Measurements from ENCODE around the gene MAGEA2B. TPM values are rescaled to one million over a fixed set of nuclear protein-coding genes. Genes with fewer than 3 reads are reported as not detected.
"Not testable (repeated sequence)": the region's sequence is repeated elsewhere in the genome, so short reads cannot be mapped to it uniquely, and the experiment has no call there.

Gene MAGEA2B, protein sequence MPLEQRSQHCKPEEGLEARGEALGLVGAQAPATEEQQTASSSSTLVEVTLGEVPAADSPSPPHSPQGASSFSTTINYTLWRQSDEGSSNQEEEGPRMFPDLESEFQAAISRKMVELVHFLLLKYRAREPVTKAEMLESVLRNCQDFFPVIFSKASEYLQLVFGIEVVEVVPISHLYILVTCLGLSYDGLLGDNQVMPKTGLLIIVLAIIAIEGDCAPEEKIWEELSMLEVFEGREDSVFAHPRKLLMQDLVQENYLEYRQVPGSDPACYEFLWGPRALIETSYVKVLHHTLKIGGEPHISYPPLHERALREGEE
- polyA plus RNA-seq (2013, experiment 1 of 2), result not detected
- polyA plus RNA-seq (2013, experiment 2 of 2), result not detected

DNA sequence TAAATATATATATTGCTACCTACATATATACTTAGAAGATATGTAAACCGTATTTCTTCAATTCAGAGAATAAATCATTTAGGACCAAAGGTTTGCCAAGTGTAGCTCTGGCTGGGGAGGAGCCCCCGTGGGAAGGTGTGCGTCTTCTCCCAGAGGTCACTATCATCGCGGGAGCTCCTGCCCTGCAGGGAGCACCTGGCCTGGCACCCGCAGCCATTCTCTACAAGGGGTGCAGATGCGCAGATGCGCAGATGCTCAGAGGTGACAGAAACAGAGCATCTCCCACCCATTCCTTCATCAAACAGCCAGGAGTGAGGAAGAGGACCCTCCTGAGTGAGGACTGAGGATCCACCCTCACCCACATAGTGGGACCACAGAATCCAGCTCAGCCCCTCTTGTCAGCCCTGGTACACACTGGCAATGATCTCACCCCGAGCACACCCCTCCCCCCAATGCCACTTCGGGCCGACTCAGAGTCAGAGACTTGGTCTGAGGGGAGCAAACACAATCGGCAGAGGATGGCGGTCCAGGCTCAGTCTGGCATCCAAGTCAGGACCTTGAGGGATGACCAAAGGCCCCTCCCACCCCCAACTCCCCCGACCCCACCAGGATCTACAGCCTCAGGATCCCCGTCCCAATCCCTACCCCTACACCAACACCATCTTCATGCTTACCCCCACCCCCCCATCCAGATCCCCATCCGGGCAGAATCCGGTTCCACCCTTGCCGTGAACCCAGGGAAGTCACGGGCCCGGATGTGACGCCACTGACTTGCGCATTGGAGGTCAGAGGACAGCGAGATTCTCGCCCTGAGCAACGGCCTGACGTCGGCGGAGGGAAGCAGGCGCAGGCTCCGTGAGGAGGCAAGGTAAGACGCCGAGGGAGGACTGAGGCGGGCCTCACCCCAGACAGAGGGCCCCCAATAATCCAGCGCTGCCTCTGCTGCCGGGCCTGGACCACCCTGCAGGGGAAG is at the start of gene MAGEA2B:
Gene MAGEA2B (plus strand): TSS at position 814 of the 973 bp plus-strand sequence. CDS start 2,479 bp downstream, outside the sequence.
- not testable (repeated sequence) for H3K9me3 ChIP-seq (ENCODE audit: control insufficient read depth, low read length); H3K27ac ChIP-seq (ENCODE audit: low read depth, low read length, severe bottlenecking); H3K4me3 ChIP-seq (ENCODE audit: extremely low read depth, insufficient read depth, low read length, poor library complexity, severe bottlenecking); H3K4me1 ChIP-seq (ENCODE audit: control insufficient read depth, insufficient read depth, low read length, poor library complexity, severe bottlenecking); H3K36me3 ChIP-seq (ENCODE audit: control insufficient read depth, insufficient read depth, low read length)
- WGBS, 2 experiments (ENCODE audit: insufficient coverage in 2 of 2), result no CpG with 5 or more reads among the region's 35 CpGs

DNA sequence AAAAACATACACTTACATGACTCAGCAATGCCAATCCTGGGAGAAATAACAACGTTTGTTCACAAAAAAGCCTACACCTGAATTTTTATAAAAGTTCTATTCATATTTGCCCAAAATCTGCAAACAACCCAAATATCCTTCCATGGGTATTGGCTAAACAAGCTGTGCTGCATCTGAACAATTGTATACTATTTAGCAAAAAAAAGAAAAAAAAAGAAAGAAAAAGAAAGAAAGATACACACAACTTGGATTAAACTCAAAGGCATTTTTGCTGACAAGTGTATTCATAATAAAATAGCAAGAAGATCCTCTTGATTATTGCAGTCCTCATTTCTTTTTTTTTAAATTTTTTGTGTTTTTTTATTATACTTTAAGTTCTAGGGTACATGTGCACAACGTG is 40.3 kb upstream of the MAGEA2B start:
- Histone ChIP-seq H3K4me1 (ENCODE audit: control insufficient read depth, insufficient read depth, low read length, poor library complexity, severe bottlenecking) (no peaks in the 10 kb centered on the region), H3K4me3 (ENCODE audit: extremely low read depth, insufficient read depth, low read length, poor library complexity, severe bottlenecking) (no peak overlapping the region), H3K36me3 (ENCODE audit: control insufficient read depth, insufficient read depth, low read length) (no peaks in the 10 kb centered on the region), H3K27ac (ENCODE audit: low read depth, low read length, severe bottlenecking) (no peak overlapping the region), H3K9me3 (ENCODE audit: control insufficient read depth, low read length) (no peaks in the 10 kb centered on the region)
- WGBS, 2 experiments (ENCODE audit: insufficient coverage in 2 of 2), result no CpG with 5 or more reads among the region's 2 CpGs

GRCh38 chrX:152674652-152675051 is 39.8 kb upstream of the MAGEA2B start:
- not testable (repeated sequence) for H3K9me3 ChIP-seq (ENCODE audit: control insufficient read depth, low read length); H3K27ac ChIP-seq (ENCODE audit: low read depth, low read length, severe bottlenecking); H3K36me3 ChIP-seq (ENCODE audit: control insufficient read depth, insufficient read depth, low read length); H3K4me3 ChIP-seq (ENCODE audit: extremely low read depth, insufficient read depth, low read length, poor library complexity, severe bottlenecking); H3K4me1 ChIP-seq (ENCODE audit: control insufficient read depth, insufficient read depth, low read length, poor library complexity, severe bottlenecking)
- WGBS, 2 experiments (ENCODE audit: insufficient coverage in 2 of 2), result no CpG with 5 or more reads among the region's 3 CpGs

DNA sequence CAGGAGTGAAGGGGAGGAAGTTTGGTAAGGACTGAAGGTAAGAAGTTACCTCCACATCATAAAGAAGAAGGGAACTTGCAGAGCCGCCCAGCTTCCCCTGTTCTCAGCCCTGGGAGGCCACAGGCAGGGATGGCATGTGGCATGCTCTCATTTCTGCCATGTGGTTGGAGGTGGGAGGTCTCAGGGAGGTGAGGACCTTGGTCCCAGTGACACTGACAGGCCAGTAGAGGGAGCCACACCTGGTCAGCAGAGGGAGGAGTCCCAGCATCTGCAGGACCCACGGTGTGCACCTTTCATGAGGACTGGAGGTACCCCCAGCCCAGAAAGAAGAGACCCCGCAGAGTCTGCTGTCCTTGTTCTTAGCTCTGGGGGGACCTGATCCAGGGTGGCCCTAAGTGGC is 33.4 kb upstream of the MAGEA2B start:
- whole genome bisulfite sequencing, 2 experiments (ENCODE audit: insufficient coverage in 2 of 2), result no CpG with 5 or more reads among the region's 3 CpGs
- H3K36me3 ChIP-seq (ENCODE audit: control insufficient read depth, insufficient read depth, low read length); H3K27ac ChIP-seq (ENCODE audit: low read depth, low read length, severe bottlenecking); H3K4me3 ChIP-seq (ENCODE audit: extremely low read depth, insufficient read depth, low read length, poor library complexity, severe bottlenecking); H3K9me3 ChIP-seq (ENCODE audit: control insufficient read depth, low read length); H3K4me1 ChIP-seq (ENCODE audit: control insufficient read depth, insufficient read depth, low read length, poor library complexity, severe bottlenecking): not testable (repeated sequence)

DNA sequence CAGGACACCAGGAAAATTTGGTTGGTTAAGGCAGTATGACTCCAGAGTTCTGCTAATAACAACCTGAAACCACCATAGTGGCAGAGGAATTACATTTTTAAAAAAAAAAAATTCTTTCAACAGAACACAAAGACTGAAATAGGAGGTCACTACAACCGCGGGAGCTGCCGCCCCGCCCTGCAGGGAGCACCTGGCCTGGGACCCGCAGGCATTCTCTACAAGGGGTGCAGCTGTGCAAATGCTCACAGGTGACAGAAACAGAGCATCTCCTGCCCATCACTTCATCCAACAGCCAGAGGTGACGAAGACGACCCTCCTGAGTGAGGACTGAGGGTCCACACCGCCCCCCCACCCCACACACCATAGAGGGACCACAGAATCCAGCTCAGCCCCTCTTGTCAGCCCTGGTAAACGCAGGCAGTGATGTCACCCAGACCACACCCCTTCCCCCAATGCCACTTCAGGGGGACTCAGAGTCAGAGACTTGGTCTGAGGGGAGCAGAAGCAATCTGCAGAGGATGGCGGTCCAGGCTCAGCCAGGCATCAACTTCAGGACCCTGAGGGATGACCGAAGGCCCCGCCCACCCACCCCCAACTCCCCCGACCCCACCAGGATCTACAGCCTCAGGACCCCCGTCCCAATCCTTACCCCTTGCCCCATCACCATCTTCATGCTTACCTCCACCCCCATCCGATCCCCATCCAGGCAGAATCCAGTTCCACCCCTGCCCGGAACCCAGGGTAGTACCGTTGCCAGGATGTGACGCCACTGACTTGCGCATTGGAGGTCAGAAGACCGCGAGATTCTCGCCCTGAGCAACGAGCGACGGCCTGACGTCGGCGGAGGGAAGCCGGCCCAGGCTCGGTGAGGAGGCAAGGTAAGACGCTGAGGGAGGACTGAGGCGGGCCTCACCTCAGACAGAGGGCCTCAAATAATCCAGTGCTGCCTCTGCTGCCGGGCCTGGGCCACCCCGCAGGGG is 16.2 kb upstream of the MAGEA2B start, which contains the start of gene MAGEA3:
Gene MAGEA3 (plus strand): TSS at position 843 of the 980 bp plus-strand sequence. CDS start 2,039 bp downstream, outside the sequence.
- not testable (repeated sequence) for H3K36me3 ChIP-seq (ENCODE audit: control insufficient read depth, insufficient read depth, low read length); H3K9me3 ChIP-seq (ENCODE audit: control insufficient read depth, low read length); H3K4me3 ChIP-seq (ENCODE audit: extremely low read depth, insufficient read depth, low read length, poor library complexity, severe bottlenecking); H3K4me1 ChIP-seq (ENCODE audit: control insufficient read depth, insufficient read depth, low read length, poor library complexity, severe bottlenecking); H3K27ac ChIP-seq (ENCODE audit: low read depth, low read length, severe bottlenecking)
- no CpG with 5 or more reads among the region's 34 CpGs for WGBS, 2 experiments (ENCODE audit: insufficient coverage in 2 of 2)

- not testable (repeated sequence) for H3K27ac ChIP-seq (ENCODE audit: low read depth, low read length, severe bottlenecking); H3K36me3 ChIP-seq (ENCODE audit: control insufficient read depth, insufficient read depth, low read length); H3K4me1 ChIP-seq (ENCODE audit: control insufficient read depth, insufficient read depth, low read length, poor library complexity, severe bottlenecking); H3K9me3 ChIP-seq (ENCODE audit: control insufficient read depth, low read length); H3K4me3 ChIP-seq (ENCODE audit: extremely low read depth, insufficient read depth, low read length, poor library complexity, severe bottlenecking)
- 100% methylated on average over 2 of the region's 5 CpGs; no CpG with 5 or more reads in 1 of the 2 experiments for WGBS, 2 experiments (ENCODE audit: insufficient coverage in 2 of 2)
Measured at GRCh38 chrX:152700390-152700789, 14.0 kb upstream of the MAGEA2B start.

- H3K36me3 ChIP-seq (ENCODE audit: control insufficient read depth, insufficient read depth, low read length); H3K4me3 ChIP-seq (ENCODE audit: extremely low read depth, insufficient read depth, low read length, poor library complexity, severe bottlenecking); H3K4me1 ChIP-seq (ENCODE audit: control insufficient read depth, insufficient read depth, low read length, poor library complexity, severe bottlenecking); H3K27ac ChIP-seq (ENCODE audit: low read depth, low read length, severe bottlenecking); H3K9me3 ChIP-seq (ENCODE audit: control insufficient read depth, low read length): not testable (repeated sequence)
- 55 to 81% methylated on average over 2 of the region's 7 CpGs for WGBS, 2 experiments (ENCODE audit: insufficient coverage in 2 of 2)
Measured at GRCh38 chrX:152706500-152706899, 7.9 kb upstream of the MAGEA2B start.

DNA sequence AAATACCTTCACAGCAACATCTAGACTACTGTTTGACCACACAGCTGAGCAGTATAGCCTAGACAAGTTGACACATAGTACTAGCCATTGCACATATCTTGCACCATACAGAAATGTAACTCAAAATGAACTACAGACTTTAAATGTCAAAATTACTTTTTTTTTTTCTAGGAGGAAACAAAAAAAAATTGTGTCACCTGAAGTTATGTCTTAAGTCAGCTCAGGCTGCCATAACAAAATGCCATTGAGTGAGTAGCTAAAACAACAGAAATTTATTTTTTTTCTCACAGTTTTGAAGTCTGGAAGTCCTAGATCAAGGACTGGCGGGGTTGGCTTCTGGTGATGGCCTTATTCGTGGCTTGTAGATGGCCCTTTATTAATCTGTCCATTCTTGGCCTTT is 5.3 kb upstream of the MAGEA2B start, which contains the start of gene CSAG2:
Gene CSAG2 (minus strand): TSS at position 101 of the 400 bp plus-strand sequence. CDS start 161 bp downstream, outside the sequence.
- not testable (repeated sequence) for H3K27ac ChIP-seq (ENCODE audit: low read depth, low read length, severe bottlenecking); H3K4me1 ChIP-seq (ENCODE audit: control insufficient read depth, insufficient read depth, low read length, poor library complexity, severe bottlenecking); H3K36me3 ChIP-seq (ENCODE audit: control insufficient read depth, insufficient read depth, low read length); H3K4me3 ChIP-seq (ENCODE audit: extremely low read depth, insufficient read depth, low read length, poor library complexity, severe bottlenecking); H3K9me3 ChIP-seq (ENCODE audit: control insufficient read depth, low read length)
- no CpG with 5 or more reads among the region's 2 CpGs for WGBS, 2 experiments (ENCODE audit: insufficient coverage in 2 of 2)

- H3K27ac ChIP-seq (ENCODE audit: low read depth, low read length, severe bottlenecking); H3K4me3 ChIP-seq (ENCODE audit: extremely low read depth, insufficient read depth, low read length, poor library complexity, severe bottlenecking); H3K9me3 ChIP-seq (ENCODE audit: control insufficient read depth, low read length); H3K4me1 ChIP-seq (ENCODE audit: control insufficient read depth, insufficient read depth, low read length, poor library complexity, severe bottlenecking); H3K36me3 ChIP-seq (ENCODE audit: control insufficient read depth, insufficient read depth, low read length): not testable (repeated sequence)
- no CpG with 5 or more reads among the region's 5 CpGs for WGBS, 2 experiments (ENCODE audit: insufficient coverage in 2 of 2)
Measured at GRCh38 chrX:152713195-152713594, 1.2 kb upstream of the MAGEA2B start.

GRCh38 chrX:152725409-152725808 is 11.0 kb downstream of the MAGEA2B start:
- WGBS, 2 experiments (ENCODE audit: insufficient coverage in 2 of 2), result 60 to 75% methylated on average over 1 to 3 of the region's 7 CpGs
- no peaks in the 10 kb centered on the region for H3K36me3 ChIP-seq (ENCODE audit: control insufficient read depth, insufficient read depth, low read length)
- no peaks in the 10 kb centered on the region for H3K4me1 ChIP-seq (ENCODE audit: control insufficient read depth, insufficient read depth, low read length, poor library complexity, severe bottlenecking)
- no peak overlapping the region for H3K4me3 ChIP-seq (ENCODE audit: extremely low read depth, insufficient read depth, low read length, poor library complexity, severe bottlenecking)
- H3K27ac ChIP-seq (ENCODE audit: low read depth, low read length, severe bottlenecking), result no peak overlapping the region
- H3K9me3 ChIP-seq (ENCODE audit: control insufficient read depth, low read length), result no peaks in the 10 kb centered on the region

Measured in mesodermal cell (in vitro differentiated cells).